GM12875 (cell line): ENCODE data around the gene RBM24.

Source experiments
- H3K4me3 ChIP-seq: one replicate; pipeline ENCODE4 v1.5.1; 2011; ENCODE audit warnings: low read depth, low read length, control low read depth
- TF ChIP-seq, protein P1 (sequence below): IDR thresholded peaks from 2 replicates; pipeline ENCODE4 v1.5.1; 2011; ENCODE audit warnings: low read depth, mild to moderate bottlenecking, control low read depth, inconsistent platforms, low read length, moderate library complexity, borderline replicate concordance; ENCODE audit not compliant: insufficient read depth

Gene RBM24

DNA sequence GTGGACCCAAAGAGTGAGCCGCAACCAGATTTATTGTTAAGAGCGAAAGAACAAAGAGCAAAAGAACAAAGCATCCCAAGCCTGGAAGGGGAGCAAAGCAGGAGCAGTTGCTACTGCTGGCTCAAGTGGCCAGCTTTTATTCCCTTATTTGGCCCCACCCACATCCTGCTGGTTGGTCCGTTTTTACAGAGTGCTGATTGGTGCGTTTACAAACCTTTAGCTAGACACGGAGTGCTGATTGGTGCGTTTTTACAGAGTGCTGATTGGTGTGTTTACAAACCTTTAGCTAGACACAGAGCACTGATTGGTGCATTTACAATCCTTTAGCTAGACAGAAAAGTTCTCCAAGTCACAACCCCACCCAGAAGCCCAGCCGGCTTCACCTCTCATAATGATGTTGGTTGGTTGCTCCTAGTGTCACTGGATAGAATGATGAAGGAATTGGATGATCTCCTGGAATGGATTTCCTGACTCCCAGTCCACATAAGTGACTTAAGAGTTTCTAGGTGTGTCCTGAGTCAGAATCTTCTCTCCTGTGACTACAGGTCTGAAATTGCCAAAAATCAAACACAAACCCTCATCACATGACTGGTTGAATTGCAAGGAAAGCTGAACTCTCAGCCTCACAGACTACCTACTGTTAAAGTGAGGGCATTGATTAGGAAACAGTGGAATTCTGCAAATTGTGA, 60.1 kb downstream of the RBM24 start:
- TF ChIP-seq, protein P1, sequence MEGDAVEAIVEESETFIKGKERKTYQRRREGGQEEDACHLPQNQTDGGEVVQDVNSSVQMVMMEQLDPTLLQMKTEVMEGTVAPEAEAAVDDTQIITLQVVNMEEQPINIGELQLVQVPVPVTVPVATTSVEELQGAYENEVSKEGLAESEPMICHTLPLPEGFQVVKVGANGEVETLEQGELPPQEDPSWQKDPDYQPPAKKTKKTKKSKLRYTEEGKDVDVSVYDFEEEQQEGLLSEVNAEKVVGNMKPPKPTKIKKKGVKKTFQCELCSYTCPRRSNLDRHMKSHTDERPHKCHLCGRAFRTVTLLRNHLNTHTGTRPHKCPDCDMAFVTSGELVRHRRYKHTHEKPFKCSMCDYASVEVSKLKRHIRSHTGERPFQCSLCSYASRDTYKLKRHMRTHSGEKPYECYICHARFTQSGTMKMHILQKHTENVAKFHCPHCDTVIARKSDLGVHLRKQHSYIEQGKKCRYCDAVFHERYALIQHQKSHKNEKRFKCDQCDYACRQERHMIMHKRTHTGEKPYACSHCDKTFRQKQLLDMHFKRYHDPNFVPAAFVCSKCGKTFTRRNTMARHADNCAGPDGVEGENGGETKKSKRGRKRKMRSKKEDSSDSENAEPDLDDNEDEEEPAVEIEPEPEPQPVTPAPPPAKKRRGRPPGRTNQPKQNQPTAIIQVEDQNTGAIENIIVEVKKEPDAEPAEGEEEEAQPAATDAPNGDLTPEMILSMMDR: no peak
- H3K4me3 ChIP-seq: no peak overlapping the region

GRCh38 chr6:17341891-17342290, 60.7 kb downstream of the RBM24 start:
- TF ChIP-seq, protein P1: no peak
- H3K4me3 ChIP-seq: no peak overlapping the region

DNA sequence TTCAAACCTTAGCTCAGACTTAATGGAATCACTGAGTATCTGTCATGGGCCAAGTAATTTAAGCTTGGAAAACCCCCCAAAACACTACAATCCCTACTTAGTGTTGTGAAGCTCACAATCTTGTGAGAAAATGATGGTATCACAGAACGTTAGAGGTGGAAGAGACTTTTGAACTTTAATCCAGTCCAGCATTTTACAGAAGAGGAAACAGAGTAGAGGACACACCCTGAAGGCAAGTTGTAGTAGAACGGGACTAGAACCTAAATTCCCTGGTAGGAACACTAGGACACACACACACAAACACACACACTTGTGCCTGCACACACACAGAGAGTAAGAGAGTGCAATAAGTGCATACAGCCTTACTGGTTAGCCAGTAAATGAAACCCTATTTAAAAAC, 62.1 kb downstream of the RBM24 start:
- TF ChIP-seq, protein P1: no peak
- no peak overlapping the region for H3K4me3 ChIP-seq
